SK-N-SH (cell line): ENCODE results near the gene CDH15. TPM values are rescaled to one million over a fixed set of nuclear protein-coding genes. Genes with fewer than 3 reads are reported as not detected.

Experiments
- CTCF ChIA-PET: fragments of 300-600, 350-600 bp; formaldehyde crosslinking; extraction: SDS; loops from one replicate; lab custom pipeline; 2021; lab: Yijun Ruan, JAX
- POLR2A ChIA-PET: fragments of 350-600 bp; sonication (Branson Sonifier 250); formaldehyde crosslinking; extraction: SDS; loops from one replicate; lab custom pipeline; 2020; ENCODE audit warnings: antibody characterized with exemption, inconsistent platforms; lab: Yijun Ruan, JAX
- DNase-seq: peaks from one replicate; pipeline ENCODE4 v3.0.0; 2012
- H2AFZ ChIP-seq: fragments of 200-600 bp; sonication (generic); 2 replicates; pipeline ENCODE4 v1.8.1; 2016; ENCODE audit warnings: antibody characterized with exemption, mild to moderate bottlenecking, low read depth
- H3F3A ChIP-seq: fragments of 200-600 bp; sonication (generic); replicated peaks from 2 replicates; pipeline ENCODE3; 2016; ENCODE audit warnings: antibody characterized with exemption, mild to moderate bottlenecking; ENCODE audit not compliant: insufficient read depth
- H3K27ac ChIP-seq, 2 experiments: fragments of 200-500 bp in 1 of 2; fragments of 200-600 bp in 1 of 2; sonication (Bioruptor generic) in 1 of 2; sonication (generic), shearing (Covaris generic) in 1 of 2; 2 replicates each; pipeline versions ENCODE4 v1.5.1 to v1.6.1; 2014 to 2016; ENCODE audit warnings: low read depth in 2 of 2, inconsistent platforms in 1 of 2, low read length in 1 of 2, mild to moderate bottlenecking in 1 of 2, mixed read lengths in 1 of 2
- H3K27me3 ChIP-seq: fragments of 200-600 bp; sonication (generic), shearing (Covaris generic); 2 replicates; pipeline ENCODE4 v1.6.1; 2016; ENCODE audit warnings: mixed run types; ENCODE audit not compliant: insufficient read depth
- H3K36me3 ChIP-seq, 2 experiments: fragments of 200-500 bp in 1 of 2; fragments of 200-600 bp in 1 of 2; sonication (Bioruptor generic) in 1 of 2; sonication (generic) in 1 of 2; replicated peaks in 1 of 2; 2 replicates each; pipeline versions ENCODE3 to v1.5.1; 2014 to 2016; ENCODE audit warnings: low read length in 1 of 2, mild to moderate bottlenecking in 1 of 2; ENCODE audit not compliant: insufficient read depth in 2 of 2, control insufficient read depth in 1 of 2
- H3K4me1 ChIP-seq, 2 experiments: fragments of 200-500 bp in 1 of 2; fragments of 200-600 bp in 1 of 2; sonication (Bioruptor generic) in 1 of 2; sonication (generic), shearing (Covaris generic) in 1 of 2; 2 replicates each; pipeline versions ENCODE4 v1.5.1 to v1.6.1; 2014 to 2016; ENCODE audit warnings: low read depth in 1 of 2, low read length in 1 of 2, mixed run types in 1 of 2; ENCODE audit not compliant: insufficient read depth in 2 of 2, control insufficient read depth in 1 of 2
- H3K4me2 ChIP-seq: fragments of 200-600 bp; sonication (generic), shearing (Covaris generic); 2 replicates; pipeline ENCODE4 v1.6.1; 2017; ENCODE audit warnings: mixed run types
- H3K4me3 ChIP-seq, 2 experiments: fragments of 200-500 bp in 1 of 2; fragments of 200-600 bp in 1 of 2; sonication (Bioruptor generic) in 1 of 2; sonication (generic), shearing (Covaris generic) in 1 of 2; 2 replicates each; pipeline versions ENCODE4 v1.5.1 to v1.8.1; 2014 to 2016; ENCODE audit warnings: low read depth in 2 of 2, inconsistent platforms in 1 of 2, low read length in 1 of 2, mild to moderate bottlenecking in 1 of 2, mixed read lengths in 1 of 2, moderate library complexity in 1 of 2
- H3K79me2 ChIP-seq: fragments of 200-600 bp; sonication (generic); 2 replicates; pipeline ENCODE4 v1.8.1; 2017; ENCODE audit warnings: mild to moderate bottlenecking; ENCODE audit not compliant: insufficient read depth
- H3K9ac ChIP-seq: fragments of 200-600 bp; sonication (generic); 2 replicates; pipeline ENCODE4 v1.6.1; 2017; ENCODE audit warnings: mixed run types
- H3K9me2 ChIP-seq: fragments of 200-600 bp; sonication (generic); 2 replicates; pipeline ENCODE4 v1.6.1; 2017; ENCODE audit warnings: mixed run types
- H3K9me3 ChIP-seq: fragments of 200-600 bp; sonication (generic); 2 replicates; pipeline ENCODE4 v1.6.1; 2017; ENCODE audit warnings: mixed run types, mild to moderate bottlenecking, moderate library complexity
- H4K20me1 ChIP-seq: fragments of 200-600 bp; sonication (generic); 2 replicates; pipeline ENCODE4 v1.6.1; 2017; ENCODE audit warnings: mild to moderate bottlenecking, mixed run types; ENCODE audit not compliant: insufficient read depth
- CHD2 ChIP-seq: fragments of 150-350 bp; IDR thresholded peaks from 2 replicates; pipeline ENCODE4 v1.6.1; 2018; ENCODE audit warnings: low read length; ENCODE audit not compliant: partially characterized antibody
- ELF1 ChIP-seq: IDR thresholded peaks from 2 replicates; pipeline ENCODE4 v1.4.0; 2012
- EP300 ChIP-seq, 2 experiments: IDR thresholded peaks; 2 replicates each; pipeline versions ENCODE4 v1.4.0 to v1.6.1; 2012; ENCODE audit warnings: borderline replicate concordance in 1 of 2, low read depth in 1 of 2, low read length in 1 of 2
- EZH2phosphoT487 ChIP-seq: fragments of 200-600 bp; sonication (generic); IDR thresholded peaks from 2 replicates; pipeline ENCODE4 v1.6.1; 2017; ENCODE audit warnings: low read depth, mixed run types, mild to moderate bottlenecking, antibody characterized with exemption, moderate library complexity, borderline replicate concordance
- FOSL2 ChIP-seq: IDR thresholded peaks from 2 replicates; pipeline ENCODE4 v1.4.0; 2012; ENCODE audit warnings: low read depth, mild to moderate bottlenecking, moderate library complexity, borderline replicate concordance
- GATA2 ChIP-seq: sonication (generic); formaldehyde crosslinking; IDR thresholded peaks from 2 replicates; pipeline ENCODE4 v1.5.0; 2020; ENCODE audit warnings: mild to moderate bottlenecking, missing genetic modification reagents
- JUND ChIP-seq: IDR thresholded peaks from 2 replicates; pipeline ENCODE4 v1.4.0; 2012
- MEF2A ChIP-seq: IDR thresholded peaks from 2 replicates; pipeline ENCODE4 v1.4.0; 2012; ENCODE audit warnings: low read depth, borderline replicate concordance
- MXI1 ChIP-seq: IDR thresholded peaks from 2 replicates; pipeline ENCODE4 v1.6.1; 2012; ENCODE audit warnings: mild to moderate bottlenecking, low read depth, low read length, improper control_type of control experiment
- NFIC ChIP-seq: IDR thresholded peaks from 2 replicates; pipeline ENCODE4 v1.4.0; 2012; ENCODE audit warnings: borderline replicate concordance
- NRF1 ChIP-seq: IDR thresholded peaks from 2 replicates; pipeline ENCODE4 v1.6.1; 2012; ENCODE audit warnings: low read depth, mild to moderate bottlenecking, low read length
- PBX3 ChIP-seq: IDR thresholded peaks from 2 replicates; pipeline ENCODE4; 2012
- POLR2AphosphoS5 ChIP-seq: IDR thresholded peaks from 2 replicates; pipeline ENCODE4 v1.6.1; 2012; ENCODE audit warnings: low read depth, low read length
- RAD21 ChIP-seq: IDR thresholded peaks from 2 replicates; pipeline ENCODE4 v1.6.1; 2012; ENCODE audit warnings: mild to moderate bottlenecking, low read length
- REST ChIP-seq: IDR thresholded peaks from 2 replicates; pipeline ENCODE4 v1.6.1; 2012; ENCODE audit warnings: mild to moderate bottlenecking, low read depth, low read length, moderate library complexity
- SIN3A ChIP-seq: IDR thresholded peaks from 2 replicates; pipeline ENCODE4 v1.6.1; 2012; ENCODE audit warnings: low read depth, mild to moderate bottlenecking, low read length, moderate library complexity, borderline replicate concordance
- SMC3 ChIP-seq: IDR thresholded peaks from 2 replicates; pipeline ENCODE4 v1.6.1; 2012; ENCODE audit warnings: low read depth, low read length, improper control_type of control experiment
- TAF1 ChIP-seq: IDR thresholded peaks from 2 replicates; pipeline ENCODE4 v1.6.1; 2012; ENCODE audit warnings: low read depth, mild to moderate bottlenecking, low read length, moderate library complexity, borderline replicate concordance
- TEAD4 ChIP-seq: IDR thresholded peaks from 2 replicates; pipeline ENCODE4 v1.4.0; 2012; ENCODE audit warnings: mild to moderate bottlenecking, borderline replicate concordance; ENCODE audit not compliant: insufficient read depth
- USF1 ChIP-seq: IDR thresholded peaks from 2 replicates; pipeline ENCODE4 v1.4.0; 2012; ENCODE audit warnings: low read depth, borderline replicate concordance
- YY1 ChIP-seq: IDR thresholded peaks from 2 replicates; pipeline ENCODE4 v1.4.0; 2012; ENCODE audit warnings: low read depth, mild to moderate bottlenecking
- WGBS: methylation state at CpG from one replicate; pipeline ENCODE4 v1.1.6; 2017; ENCODE audit warnings: low lambda C conversion rate; 5-methylcytosine and 5-hydroxymethylcytosine counted together
- polyA plus RNA-seq, 3 experiments: library from polyadenylated mRNA; depleted of rRNA; stranded (reverse); fragments of >200 nt; gene quantifications; 2 replicates each; pipeline ENCODE4 v1.2.3, GENCODE V29; 2012
- TF ChIP-seq, protein P1 (sequence below): IDR thresholded peaks from 2 replicates; pipeline ENCODE4 v1.4.0; 2012; ENCODE audit warnings: low read depth
- TF ChIP-seq, protein P2 (sequence below): fragments of 150-350 bp; IDR thresholded peaks from 2 replicates; pipeline ENCODE4 v1.6.1; 2016; ENCODE audit warnings: mild to moderate bottlenecking, low read depth, low read length
- TF ChIP-seq, protein P3 (sequence below): fragments of 200-600 bp; sonication (generic); IDR thresholded peaks from 2 replicates; pipeline ENCODE4 v1.6.1; 2017; ENCODE audit warnings: antibody characterized with exemption, mild to moderate bottlenecking, moderate library complexity

CDH15 gene
- polyA plus RNA-seq, 1 of the 3 experiments (the other 2 are of a cell fraction) = 0.03 TPM

DNA sequence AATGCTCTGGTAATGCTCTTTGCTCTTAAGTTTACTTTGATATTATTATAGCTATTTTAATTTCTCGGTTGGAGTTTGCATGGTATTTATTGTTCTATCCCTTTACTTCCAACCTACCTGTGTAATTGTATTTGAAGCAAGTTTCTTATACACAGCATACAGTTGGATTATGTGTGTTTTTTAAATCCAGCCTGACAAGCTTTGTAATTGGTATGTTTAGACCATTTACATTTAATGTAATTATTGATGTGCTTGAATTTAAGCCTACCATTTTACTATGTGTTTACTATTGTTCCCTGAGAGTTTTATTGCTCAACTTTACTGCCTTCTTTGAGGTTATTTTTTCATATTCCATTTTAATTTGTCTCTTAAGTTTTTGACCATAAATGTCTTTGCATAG is 42.2 kb upstream of the CDH15 start (continued):
- TF ChIP-seq PBX3 (no peak), NRF1 (no peak), FOSL2 (no peak), SIN3A (no peak), EZH2phosphoT487 (no peak), TAF1 (no peak), MXI1 (no peak)

DNA sequence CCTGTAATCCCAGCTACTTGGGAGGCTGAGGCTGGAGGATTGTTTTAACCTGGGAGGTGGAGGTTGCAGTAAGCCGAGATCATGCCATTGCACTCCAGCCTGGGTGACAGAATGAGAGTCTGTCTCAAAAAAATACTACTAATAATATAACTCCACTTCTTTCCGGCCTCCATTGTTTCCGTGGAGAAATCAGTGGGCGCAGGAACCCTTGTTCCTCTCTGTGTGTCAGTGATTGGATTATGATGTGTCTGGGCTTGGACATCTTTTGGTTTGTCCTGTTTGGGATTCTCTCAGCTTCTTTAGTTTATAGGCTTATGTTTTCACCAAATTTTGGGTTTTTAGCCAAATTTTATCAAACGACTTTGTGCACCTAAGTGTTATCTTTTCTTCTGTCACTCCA is 41.1 kb upstream of the CDH15 start:
- no peaks in the 10 kb centered on the region for H4K20me1 ChIP-seq
- no peak overlapping the region for H2AFZ ChIP-seq
- TF ChIP-seq TAF1 = no peak
- TF ChIP-seq, protein P1, sequence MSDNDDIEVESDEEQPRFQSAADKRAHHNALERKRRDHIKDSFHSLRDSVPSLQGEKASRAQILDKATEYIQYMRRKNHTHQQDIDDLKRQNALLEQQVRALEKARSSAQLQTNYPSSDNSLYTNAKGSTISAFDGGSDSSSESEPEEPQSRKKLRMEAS = no peak
- TF ChIP-seq, protein P2, sequence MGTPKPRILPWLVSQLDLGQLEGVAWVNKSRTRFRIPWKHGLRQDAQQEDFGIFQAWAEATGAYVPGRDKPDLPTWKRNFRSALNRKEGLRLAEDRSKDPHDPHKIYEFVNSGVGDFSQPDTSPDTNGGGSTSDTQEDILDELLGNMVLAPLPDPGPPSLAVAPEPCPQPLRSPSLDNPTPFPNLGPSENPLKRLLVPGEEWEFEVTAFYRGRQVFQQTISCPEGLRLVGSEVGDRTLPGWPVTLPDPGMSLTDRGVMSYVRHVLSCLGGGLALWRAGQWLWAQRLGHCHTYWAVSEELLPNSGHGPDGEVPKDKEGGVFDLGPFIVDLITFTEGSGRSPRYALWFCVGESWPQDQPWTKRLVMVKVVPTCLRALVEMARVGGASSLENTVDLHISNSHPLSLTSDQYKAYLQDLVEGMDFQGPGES = no peak
- TF ChIP-seq REST = no peak
- TF ChIP-seq ELF1 = no peak
- TF ChIP-seq MEF2A = no peak
- TF ChIP-seq CHD2 = no peak
- no peak for TF ChIP-seq TEAD4
- no peak for TF ChIP-seq RAD21
- TF ChIP-seq EP300 (IDR thresholded peaks at IDR 0.05; ENCODE audit: borderline replicate concordance in 1 of 2, low read depth in 1 of 2, low read length in 1 of 2) = no peak
- no peak for TF ChIP-seq NFIC
- no peak for TF ChIP-seq SMC3
- no peak for TF ChIP-seq MXI1
- no peak for TF ChIP-seq JUND
- no peak for TF ChIP-seq FOSL2
- TF ChIP-seq GATA2 (CRISPR knock-in tag) = no peak
- TF ChIP-seq, protein P3, sequence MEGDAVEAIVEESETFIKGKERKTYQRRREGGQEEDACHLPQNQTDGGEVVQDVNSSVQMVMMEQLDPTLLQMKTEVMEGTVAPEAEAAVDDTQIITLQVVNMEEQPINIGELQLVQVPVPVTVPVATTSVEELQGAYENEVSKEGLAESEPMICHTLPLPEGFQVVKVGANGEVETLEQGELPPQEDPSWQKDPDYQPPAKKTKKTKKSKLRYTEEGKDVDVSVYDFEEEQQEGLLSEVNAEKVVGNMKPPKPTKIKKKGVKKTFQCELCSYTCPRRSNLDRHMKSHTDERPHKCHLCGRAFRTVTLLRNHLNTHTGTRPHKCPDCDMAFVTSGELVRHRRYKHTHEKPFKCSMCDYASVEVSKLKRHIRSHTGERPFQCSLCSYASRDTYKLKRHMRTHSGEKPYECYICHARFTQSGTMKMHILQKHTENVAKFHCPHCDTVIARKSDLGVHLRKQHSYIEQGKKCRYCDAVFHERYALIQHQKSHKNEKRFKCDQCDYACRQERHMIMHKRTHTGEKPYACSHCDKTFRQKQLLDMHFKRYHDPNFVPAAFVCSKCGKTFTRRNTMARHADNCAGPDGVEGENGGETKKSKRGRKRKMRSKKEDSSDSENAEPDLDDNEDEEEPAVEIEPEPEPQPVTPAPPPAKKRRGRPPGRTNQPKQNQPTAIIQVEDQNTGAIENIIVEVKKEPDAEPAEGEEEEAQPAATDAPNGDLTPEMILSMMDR = no peak
- no peak for TF ChIP-seq YY1
- no peak for TF ChIP-seq POLR2AphosphoS5
- TF ChIP-seq USF1 = no peak
- H3K27ac ChIP-seq = no peak overlapping the region
- no peak overlapping the region for H3K4me3 ChIP-seq
- no peak overlapping the region for H3K4me2 ChIP-seq
- POLR2A ChIA-PET = no interaction called here
- no peaks in the 10 kb centered on the region; a peak in 1 of 4 replicates for H3K4me1 ChIP-seq
- H3K79me2 ChIP-seq = 0 out of 2 replicates have a peak, but pooled peaks cover 5% of the 10 kb centered on the region
- H3K27me3 ChIP-seq = no peaks in the 10 kb centered on the region
- H3K36me3 ChIP-seq = peaks cover 21 to 40% of the 10 kb centered on the region in 2 experiments
- CTCF ChIA-PET = interaction anchor here (1.0 kb wide), 1 partner anchor 37 kb away, joined by 4 read pairs; no protein-coding TSS in a partner anchor
- no peaks in the 10 kb centered on the region for H3K9me2 ChIP-seq
- 94% methylated on average over 5 of the region's 5 CpGs for WGBS
- no peak for DNase-seq
- no peaks in the 10 kb centered on the region for H3K9me3 ChIP-seq
- no peaks in the 10 kb centered on the region for H3F3A ChIP-seq
- no peak overlapping the region for H3K9ac ChIP-seq
